ENCODE measurements around the gene MS4A4E.
"Not testable (repeated sequence)": the region's sequence is repeated elsewhere in the genome, so short reads cannot be mapped to it uniquely, and the experiment has no call there.

Gene MS4A4E

GRCh38 chr11:60158636-60159035 lies 84.3 kb downstream of the MS4A4E start:
- no peak overlapping the region for H3K4me3 ChIP-seq (ENCODE audit: control insufficient read depth, low read depth, low read length)
- no peak for TF ChIP-seq CTCF (IDR thresholded peaks at IDR 0.05; ENCODE audit: control insufficient read depth, insufficient read depth, low read depth, low read length, missing control alignments)
- DNase-seq (ENCODE audit: low read depth), result no peak

GRCh38 chr11:60155931-60156330 lies 87.0 kb downstream of the MS4A4E start:
- no peak for TF ChIP-seq CTCF (IDR thresholded peaks at IDR 0.05; ENCODE audit: control insufficient read depth, insufficient read depth, low read depth, low read length, missing control alignments)
- no peak for DNase-seq (ENCODE audit: low read depth)
- H3K4me3 ChIP-seq (ENCODE audit: control insufficient read depth, low read depth, low read length), result no peak overlapping the region

GRCh38 chr11:60152727-60153126 lies 90.2 kb downstream of the MS4A4E start:
- not testable (repeated sequence) for H3K4me3 ChIP-seq (ENCODE audit: control insufficient read depth, low read depth, low read length); DNase-seq (ENCODE audit: low read depth)

GRCh38 chr11:60150279-60150678 lies 92.7 kb downstream of the MS4A4E start:
- H3K4me3 ChIP-seq (ENCODE audit: control insufficient read depth, low read depth, low read length), result no peak overlapping the region
- no peak for TF ChIP-seq CTCF (IDR thresholded peaks at IDR 0.05; ENCODE audit: control insufficient read depth, insufficient read depth, low read depth, low read length, missing control alignments)
- DNase-seq (ENCODE audit: low read depth), result no peak

All from AG09309 (cell line).